ENCODE data around the gene PTGER3.
"Not testable (repeated sequence)": the region's sequence is repeated elsewhere in the genome, so short reads cannot be mapped to it uniquely, and the experiment has no call there.

The PTGER3 gene

DNA sequence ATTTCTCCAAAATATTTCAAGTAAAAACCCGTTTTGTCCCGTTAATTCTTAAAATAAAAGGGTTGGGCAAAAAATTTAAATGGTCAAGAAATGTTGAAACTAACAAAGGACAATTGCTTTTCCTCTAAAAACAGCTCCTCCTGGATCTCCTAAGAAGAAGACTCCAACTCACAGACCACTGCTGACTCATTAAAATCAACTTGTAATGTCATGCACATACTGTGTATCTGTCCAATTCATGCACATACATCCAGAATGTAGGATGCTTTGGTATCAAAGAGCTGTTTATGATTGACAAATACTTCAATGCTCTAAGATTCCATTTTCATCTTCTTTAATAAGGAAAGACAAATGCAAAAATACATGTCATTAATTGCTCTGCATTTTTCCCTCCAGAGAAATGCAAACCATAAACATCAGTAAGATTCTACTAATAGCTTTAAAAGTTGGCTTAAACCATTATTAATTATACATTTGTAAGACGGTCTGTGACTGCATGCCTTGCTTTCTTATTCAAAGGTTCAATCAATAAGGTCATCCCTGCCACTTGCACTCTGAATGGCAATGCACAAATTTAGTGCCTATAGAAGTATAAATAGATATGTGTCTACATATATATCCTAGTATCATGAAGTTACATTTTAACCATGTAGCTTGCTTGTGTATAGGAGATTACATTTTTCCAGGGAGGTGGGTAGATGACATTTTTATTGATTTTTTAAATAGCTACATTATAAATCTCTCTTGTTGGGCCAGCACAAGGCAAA, 44.7 kb downstream of the PTGER3 start:
- no peak for DNase-seq

DNA sequence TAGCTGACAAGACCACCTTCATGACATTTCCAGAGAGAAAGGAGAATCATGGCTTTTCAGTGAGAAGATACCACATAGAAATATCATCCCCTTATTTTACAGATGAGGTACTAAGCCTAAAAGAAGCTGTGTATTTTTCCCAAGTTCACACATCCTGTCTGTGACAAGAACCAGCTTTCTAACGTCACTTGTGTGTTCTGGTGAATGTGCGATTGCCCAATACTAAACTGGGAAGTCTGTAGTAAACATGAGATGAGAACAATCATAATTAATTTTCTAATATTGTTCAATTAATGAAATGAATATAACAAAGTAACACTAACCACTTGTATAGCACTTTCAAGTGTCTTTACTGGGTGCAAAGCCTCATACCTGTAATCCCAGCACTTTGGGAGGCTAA, 46.0 kb downstream of the PTGER3 start:
- DNase-seq: no peak

DNA sequence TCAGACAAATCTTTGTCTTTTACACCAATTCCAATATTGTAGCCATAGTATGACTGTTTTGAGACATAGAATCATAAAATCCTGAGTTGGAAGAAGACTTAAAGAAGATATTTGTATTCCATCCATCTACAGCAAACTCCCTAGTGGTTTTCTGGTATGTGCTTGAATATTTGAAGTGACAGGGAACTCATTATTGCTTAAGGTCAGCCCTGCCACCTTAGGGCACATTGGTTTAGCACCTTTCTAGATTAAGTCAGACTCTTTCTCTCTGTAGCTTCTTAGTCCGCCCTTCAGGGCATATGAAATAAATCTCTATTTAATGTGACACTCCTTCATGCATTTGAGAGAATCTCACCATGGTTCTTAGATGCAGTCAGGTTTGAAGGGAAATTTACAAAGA, 49.8 kb downstream of the PTGER3 start:
- DNase-seq: no peak

GRCh38 chr1:70994753-70995268, 52.8 kb downstream of the PTGER3 start:
- no peak for DNase-seq

DNA sequence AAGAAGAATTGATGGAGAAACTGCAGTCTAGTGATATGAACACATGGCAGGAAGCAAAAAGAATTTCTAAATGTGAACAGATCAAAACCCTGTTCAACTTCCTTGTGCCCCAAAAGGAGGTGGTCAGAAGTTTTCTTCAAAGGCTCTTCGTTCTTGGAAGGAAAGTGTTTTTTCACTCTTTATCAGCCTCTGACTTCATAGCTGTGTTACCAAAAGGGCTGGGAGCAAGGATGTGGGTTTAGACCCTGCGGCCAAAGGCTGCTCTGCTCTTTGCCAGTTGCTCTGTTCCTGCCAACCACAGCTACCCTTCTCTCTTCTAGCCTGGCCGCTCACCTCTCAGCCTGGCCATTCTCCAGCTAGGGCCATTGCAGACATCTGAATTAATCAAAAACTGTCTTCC, 53.8 kb downstream of the PTGER3 start:
- no peak for DNase-seq

DNA sequence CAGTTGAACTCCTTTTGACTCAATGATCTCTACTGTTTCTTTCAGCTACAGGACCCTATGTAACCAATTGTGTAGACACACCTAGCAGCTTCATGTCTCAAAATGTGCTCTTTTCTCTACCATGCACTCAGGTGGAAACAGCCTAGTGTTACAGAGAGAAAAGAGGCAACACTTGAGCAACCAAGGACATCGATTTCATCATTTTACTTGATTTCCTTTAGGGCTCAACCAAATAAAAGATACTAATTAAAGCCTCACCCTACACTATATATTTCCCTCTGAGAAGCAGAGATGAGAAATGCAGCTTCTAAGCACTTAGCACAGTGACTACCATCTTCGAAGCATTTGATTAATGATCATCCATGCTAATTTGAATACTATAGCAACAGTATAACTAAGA, 55.1 kb downstream of the PTGER3 start:
- DNase-seq: no peak

GRCh38 chr1:70990469-70991253, 57.0 kb downstream of the PTGER3 start:
- no peak for DNase-seq

DNA sequence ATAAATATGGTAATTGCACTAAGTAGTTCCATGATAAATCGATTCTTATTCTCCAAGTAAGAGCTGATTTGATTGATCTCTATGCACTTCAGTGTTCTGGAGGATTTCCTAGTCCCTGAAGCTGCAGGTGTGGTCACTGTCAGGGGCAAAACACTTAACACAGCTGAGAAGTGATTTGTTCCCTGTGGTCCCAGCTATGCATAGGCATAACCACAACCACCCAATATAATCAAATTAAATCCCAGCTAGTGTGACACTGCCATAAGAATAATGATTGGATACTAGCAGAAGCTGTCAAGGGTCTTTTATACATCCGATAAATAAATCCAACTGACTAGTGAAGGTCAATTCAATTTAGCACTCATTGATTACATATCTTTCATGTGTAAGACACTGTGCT, 60.1 kb downstream of the PTGER3 start:
- no peak for DNase-seq

GRCh38 chr1:70985776-70986225, 61.8 kb downstream of the PTGER3 start:
- not testable (repeated sequence) for DNase-seq

GRCh38 chr1:70985278-70985677, 62.3 kb downstream of the PTGER3 start:
- not testable (repeated sequence) for DNase-seq

GRCh38 chr1:70980361-70980760, 67.3 kb downstream of the PTGER3 start:
- no peak for DNase-seq

- DNase-seq: no peak
Observed at GRCh38 chr1:70979881-70980280, 67.7 kb downstream of the PTGER3 start.

- no peak for DNase-seq
Observed at GRCh38 chr1:70979313-70979712, 68.3 kb downstream of the PTGER3 start.

GRCh38 chr1:70978623-70979022, 69.0 kb downstream of the PTGER3 start:
- DNase-seq: no peak

GRCh38 chr1:70977575-70977974, 70.0 kb downstream of the PTGER3 start:
- no peak for DNase-seq

DNA sequence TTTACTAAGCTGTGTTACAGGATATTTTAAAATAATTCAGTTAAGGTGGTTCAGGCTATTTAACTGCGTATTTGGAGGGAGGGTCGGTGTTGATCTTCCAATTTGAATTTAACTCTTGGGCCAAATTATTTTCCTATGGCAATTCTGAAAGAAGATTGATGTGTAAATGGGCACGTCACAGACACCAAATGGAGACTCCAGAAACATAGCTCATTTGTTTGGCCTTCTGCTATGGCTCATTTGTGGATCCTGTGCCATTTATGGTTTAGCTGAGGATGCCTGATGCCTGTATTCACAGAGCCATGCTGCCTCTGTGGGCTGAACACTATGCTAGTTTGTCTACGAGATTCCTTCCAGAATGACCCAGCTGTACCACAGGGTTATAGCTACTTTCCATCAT, 70.6 kb downstream of the PTGER3 start:
- DNase-seq: no peak

GRCh38 chr1:70973754-70974153, 73.9 kb downstream of the PTGER3 start:
- DNase-seq: no peak

GRCh38 chr1:70970407-70970806, 77.2 kb downstream of the PTGER3 start:
- DNase-seq: no peak

DNA sequence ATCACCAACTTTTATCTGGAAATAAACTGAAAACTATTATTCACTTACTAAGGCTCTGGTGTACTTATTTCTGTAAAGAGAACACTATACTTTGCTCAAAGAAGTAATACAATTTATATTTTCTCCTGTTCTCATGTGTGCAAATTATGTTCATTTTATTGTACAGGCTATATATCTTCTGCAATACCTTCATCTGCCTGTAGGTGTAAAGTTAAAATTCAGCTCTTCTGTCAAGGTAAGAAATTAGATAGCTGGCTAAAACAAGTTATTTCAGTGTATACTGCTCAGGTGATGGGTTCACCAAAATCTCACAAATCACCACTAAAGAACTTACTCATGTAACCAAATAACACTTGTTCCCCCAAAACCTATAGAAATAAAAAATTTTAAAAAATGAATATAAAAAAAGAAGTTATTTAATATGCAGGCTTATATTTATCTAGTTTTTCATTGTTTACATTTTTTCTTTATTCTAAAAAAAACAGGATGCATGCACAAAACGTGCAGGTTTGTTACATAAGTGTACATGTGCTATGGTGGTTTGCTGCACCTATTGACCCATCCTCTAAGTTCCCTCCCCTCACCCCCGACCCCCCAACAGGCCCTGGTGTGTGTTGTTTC, 81.5 kb downstream of the PTGER3 start:
- no peak for DNase-seq

GRCh38 chr1:70963374-70963773, 84.2 kb downstream of the PTGER3 start:
- DNase-seq: no peak

GRCh38 chr1:70961374-70961975, 86.1 kb downstream of the PTGER3 start:
- DNase-seq: no peak

GRCh38 chr1:70948396-70949017, 99.1 kb downstream of the PTGER3 start:
- DNase-seq: no peak
